B cell (primary cell): ENCODE results near the gene MRPL32.

Experiments
- EZH2 ChIP-seq: IDR thresholded peaks from 2 replicates; pipeline ENCODE4 v1.6.1; 2012; ENCODE audit warnings: borderline replicate concordance, low read depth, mild to moderate bottlenecking, moderate library complexity, low read length; ENCODE audit not compliant: insufficient read depth, poor library complexity, severe bottlenecking
- TF ChIP-seq, protein P1 (sequence below): fragments of 200-600 bp; IDR thresholded peaks from one replicate; pipeline ENCODE4 v1.8.0; 2022; ENCODE audit warnings: antibody characterized with exemption, mild to moderate bottlenecking

- TF ChIP-seq, protein P1, sequence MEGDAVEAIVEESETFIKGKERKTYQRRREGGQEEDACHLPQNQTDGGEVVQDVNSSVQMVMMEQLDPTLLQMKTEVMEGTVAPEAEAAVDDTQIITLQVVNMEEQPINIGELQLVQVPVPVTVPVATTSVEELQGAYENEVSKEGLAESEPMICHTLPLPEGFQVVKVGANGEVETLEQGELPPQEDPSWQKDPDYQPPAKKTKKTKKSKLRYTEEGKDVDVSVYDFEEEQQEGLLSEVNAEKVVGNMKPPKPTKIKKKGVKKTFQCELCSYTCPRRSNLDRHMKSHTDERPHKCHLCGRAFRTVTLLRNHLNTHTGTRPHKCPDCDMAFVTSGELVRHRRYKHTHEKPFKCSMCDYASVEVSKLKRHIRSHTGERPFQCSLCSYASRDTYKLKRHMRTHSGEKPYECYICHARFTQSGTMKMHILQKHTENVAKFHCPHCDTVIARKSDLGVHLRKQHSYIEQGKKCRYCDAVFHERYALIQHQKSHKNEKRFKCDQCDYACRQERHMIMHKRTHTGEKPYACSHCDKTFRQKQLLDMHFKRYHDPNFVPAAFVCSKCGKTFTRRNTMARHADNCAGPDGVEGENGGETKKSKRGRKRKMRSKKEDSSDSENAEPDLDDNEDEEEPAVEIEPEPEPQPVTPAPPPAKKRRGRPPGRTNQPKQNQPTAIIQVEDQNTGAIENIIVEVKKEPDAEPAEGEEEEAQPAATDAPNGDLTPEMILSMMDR, result no peak
- no peak for TF ChIP-seq EZH2
Observed at GRCh38 chr7:42978496-42978895, 46.3 kb downstream of the MRPL32 start.
